Epithelial cell of esophagus (primary cell): Measurements from ENCODE around the gene MRPS31.

Source experiments
- DNase-seq: peaks from one replicate; pipeline ENCODE4 v3.0.0; 2010; ENCODE audit warnings: low read depth
- H3K4me3 ChIP-seq: 2 replicates; pipeline ENCODE4 v1.5.1; 2011; ENCODE audit warnings: mild to moderate bottlenecking, low read length, control low read depth
- TF ChIP-seq, protein P1 (sequence below): IDR thresholded peaks from 2 replicates; pipeline ENCODE4 v1.5.1; 2011; ENCODE audit warnings: low read depth, mild to moderate bottlenecking, low read length, control low read depth, inconsistent platforms; ENCODE audit not compliant: insufficient read depth; ENCODE audit errors: missing control alignments

MRPS31 gene

DNA sequence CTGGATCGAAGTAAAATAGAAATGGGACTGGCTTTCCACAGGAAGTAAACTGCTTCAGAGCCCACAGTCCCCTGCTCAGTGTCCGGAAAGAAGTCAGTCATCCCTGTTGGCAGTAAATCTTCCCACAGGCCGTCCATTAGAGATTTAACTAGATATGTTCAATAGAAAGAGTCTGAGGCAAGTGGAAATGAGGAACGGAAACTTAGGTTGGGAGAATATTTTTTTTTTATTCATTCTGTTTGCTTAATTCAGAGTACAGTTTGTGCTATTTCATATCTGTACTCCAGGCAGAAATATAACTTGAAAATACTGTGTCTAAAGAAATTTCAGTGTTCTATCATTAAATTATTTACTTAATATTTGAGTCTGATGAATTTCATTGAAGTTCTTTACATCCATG is 41.1 kb upstream of the MRPS31 start:
- TF ChIP-seq, protein P1, sequence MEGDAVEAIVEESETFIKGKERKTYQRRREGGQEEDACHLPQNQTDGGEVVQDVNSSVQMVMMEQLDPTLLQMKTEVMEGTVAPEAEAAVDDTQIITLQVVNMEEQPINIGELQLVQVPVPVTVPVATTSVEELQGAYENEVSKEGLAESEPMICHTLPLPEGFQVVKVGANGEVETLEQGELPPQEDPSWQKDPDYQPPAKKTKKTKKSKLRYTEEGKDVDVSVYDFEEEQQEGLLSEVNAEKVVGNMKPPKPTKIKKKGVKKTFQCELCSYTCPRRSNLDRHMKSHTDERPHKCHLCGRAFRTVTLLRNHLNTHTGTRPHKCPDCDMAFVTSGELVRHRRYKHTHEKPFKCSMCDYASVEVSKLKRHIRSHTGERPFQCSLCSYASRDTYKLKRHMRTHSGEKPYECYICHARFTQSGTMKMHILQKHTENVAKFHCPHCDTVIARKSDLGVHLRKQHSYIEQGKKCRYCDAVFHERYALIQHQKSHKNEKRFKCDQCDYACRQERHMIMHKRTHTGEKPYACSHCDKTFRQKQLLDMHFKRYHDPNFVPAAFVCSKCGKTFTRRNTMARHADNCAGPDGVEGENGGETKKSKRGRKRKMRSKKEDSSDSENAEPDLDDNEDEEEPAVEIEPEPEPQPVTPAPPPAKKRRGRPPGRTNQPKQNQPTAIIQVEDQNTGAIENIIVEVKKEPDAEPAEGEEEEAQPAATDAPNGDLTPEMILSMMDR = no peak
- no peak for DNase-seq
- H3K4me3 ChIP-seq = no peak overlapping the region

DNA sequence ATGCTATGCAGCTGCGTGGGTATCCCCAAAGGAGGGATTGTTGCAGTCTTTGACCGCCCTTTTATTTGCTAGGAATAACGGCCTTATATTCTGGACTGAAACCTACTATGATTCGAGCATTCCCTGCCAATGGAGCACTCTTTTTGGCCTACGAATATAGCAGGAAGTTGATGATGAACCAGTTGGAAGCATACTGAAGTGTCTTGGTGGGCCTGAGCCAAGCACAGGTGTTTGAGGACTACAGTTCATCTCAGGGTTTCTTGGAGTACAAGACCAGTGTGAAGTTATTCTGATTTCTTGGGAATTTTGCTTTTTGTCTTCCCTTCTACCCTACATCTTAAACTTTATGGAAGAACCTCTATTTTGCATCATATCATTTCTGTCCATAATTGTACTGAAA is 38.5 kb upstream of the MRPS31 start:
- TF ChIP-seq, protein P1 = no peak
- no peak for DNase-seq
- no peak overlapping the region for H3K4me3 ChIP-seq

DNA sequence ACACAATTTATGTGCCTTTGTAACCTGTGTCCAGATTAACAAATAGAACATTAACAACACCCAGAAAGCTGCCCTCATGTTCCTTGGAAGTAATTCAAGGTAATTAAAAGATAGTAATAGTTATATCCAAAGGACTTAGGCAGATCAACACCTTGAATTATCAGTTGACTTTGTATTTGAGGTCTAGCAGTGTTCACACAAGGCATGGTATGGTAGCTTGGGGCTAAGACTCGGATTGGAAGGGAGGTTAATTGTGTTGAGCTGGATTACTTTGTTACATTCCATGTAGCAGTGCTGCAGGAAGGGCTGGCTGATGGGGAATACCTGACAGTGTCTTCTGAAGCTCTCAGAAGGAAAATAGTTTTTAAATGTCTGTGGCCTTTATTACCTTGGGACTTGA is 35.3 kb upstream of the MRPS31 start:
- no peak for DNase-seq
- H3K4me3 ChIP-seq = no peak overlapping the region
- TF ChIP-seq, protein P1 = no peak

DNA sequence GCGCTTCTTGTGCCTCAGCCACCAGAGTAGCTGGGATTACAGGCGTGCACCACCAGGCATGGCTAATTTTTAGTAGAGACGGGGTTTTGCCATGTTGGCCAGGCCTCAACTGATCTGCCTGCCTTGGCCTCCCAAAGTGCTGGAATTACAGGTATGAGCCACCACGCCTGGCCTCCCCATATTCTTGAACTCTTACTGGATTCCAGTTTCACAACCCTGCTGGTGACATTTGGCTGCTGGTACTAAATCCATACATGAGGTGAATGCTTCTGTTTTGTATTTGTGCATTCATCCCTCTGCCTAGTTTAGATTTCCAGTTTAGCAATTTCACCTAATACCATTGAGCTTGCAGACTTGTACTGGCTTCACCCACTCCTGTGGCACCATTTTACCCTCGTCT is 32.3 kb upstream of the MRPS31 start:
- H3K4me3 ChIP-seq = no peak overlapping the region
- TF ChIP-seq, protein P1 = no peak
- no peak for DNase-seq

DNA sequence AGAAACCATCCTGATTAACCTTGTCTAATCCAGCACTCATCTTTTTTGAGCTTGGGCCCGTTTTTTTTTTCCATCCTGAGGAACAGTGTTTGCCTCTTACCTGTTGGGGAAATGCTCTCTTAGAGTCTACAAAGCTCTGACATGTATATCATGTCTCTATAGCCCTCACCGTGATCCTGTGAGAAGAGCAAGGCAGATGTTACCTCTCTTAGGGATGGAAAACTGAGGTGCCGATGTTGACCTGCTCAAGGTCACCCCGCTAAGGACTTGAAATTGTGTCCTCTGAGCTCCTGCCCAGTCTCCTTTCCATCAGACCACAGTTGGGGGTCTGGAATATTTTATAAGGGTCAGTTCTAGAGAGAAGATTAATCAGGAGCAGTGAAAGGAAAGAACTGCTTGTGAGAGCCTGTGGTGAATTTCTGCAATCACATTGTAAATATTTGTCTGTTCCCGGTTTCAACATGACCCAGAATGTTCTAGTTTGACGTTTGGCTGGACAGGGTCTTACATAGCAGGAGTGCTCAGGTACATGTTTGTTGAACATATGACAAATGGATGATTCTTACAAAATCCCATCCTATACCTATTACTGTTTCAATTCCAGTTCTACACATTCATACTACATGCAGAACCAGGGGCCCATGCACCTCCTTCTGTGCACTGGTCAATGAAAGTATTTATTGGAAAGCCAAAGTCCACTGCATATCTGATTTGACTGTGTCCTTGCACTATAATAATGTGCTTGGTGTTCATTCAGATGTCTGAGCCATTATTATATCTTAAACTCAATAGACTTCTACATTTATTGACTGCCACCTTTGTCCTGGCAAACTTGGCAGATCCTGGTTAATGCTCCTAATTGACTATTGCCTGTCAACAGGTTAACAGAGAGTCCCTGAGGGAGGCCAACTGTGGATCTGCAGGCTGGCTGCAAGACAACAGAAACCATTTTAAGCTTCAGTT is 30.5 kb upstream of the MRPS31 start:
- H3K4me3 ChIP-seq = no peak overlapping the region
- TF ChIP-seq, protein P1 = no peak
- DNase-seq = no peak

DNA sequence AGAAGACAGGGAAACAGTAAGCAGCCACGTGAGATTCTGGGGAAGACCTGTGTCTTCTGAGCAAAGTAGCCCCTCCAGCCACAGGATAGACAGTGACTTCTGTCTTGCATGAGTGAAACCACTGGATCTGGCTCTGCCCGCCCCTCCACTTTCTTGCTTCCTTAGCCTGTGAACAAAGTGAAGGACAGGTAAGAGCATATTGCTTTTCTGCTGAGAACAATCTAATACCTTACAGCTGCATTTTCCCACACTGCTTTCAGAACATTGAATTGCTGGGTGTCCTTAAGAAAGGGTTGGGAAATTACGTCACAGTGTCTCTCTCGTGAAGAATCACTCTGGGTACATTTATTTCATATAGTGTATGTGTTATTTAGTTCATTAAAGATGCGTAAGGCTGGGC is 29.6 kb upstream of the MRPS31 start:
- DNase-seq = no peak
- TF ChIP-seq, protein P1 = no peak
- no peak overlapping the region for H3K4me3 ChIP-seq

DNA sequence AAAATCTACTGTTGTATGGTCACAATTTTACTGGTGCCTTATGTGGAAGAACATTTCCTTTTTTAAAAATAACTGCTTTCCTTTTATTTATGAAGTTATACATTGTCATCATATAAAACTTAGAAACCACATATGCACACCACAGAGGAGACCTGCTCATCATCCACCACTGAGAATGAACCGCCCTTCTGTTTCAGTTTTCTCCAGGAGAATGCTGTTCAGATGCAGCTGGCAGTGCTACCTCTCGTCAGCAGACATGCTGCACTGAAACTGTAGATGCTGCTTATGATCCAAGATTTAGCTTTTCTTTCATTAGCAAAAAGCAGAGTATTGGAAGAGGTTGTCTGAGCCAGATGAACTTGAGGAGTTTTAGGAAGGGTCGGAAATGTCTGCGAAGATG is 28.5 kb upstream of the MRPS31 start:
- TF ChIP-seq, protein P1 = no peak
- DNase-seq = no peak
- H3K4me3 ChIP-seq = no peak overlapping the region
